GM23248 (cell line): Measurements from ENCODE around the gene CPT1C. TPM values are rescaled to one million over a fixed set of nuclear protein-coding genes. Genes with fewer than 3 reads are reported as not detected.

Experiments used
- DNase-seq: peaks from one replicate; pipeline ENCODE4 v3.0.0-alpha.2; 2015
- H2AFZ ChIP-seq: fragments of 200-600 bp; sonication (generic); 2 replicates; pipeline ENCODE4 v1.6.1; 2016; ENCODE audit warnings: antibody characterized with exemption
- H3F3A ChIP-seq: fragments of 200-600 bp; sonication (generic); 2 replicates; pipeline ENCODE4 v1.6.1; 2016; ENCODE audit warnings: mild to moderate bottlenecking, antibody characterized with exemption, mixed run types; ENCODE audit not compliant: insufficient read depth
- H3K27ac ChIP-seq: fragments of 200-600 bp; sonication (generic); 2 replicates; pipeline ENCODE4 v1.5.1; 2016; ENCODE audit warnings: mild to moderate bottlenecking
- H3K27me3 ChIP-seq: fragments of 200-600 bp; sonication (generic); replicated peaks from 2 replicates; pipeline ENCODE4 v1.6.1; 2016; ENCODE audit warnings: mild to moderate bottlenecking; ENCODE audit not compliant: insufficient read depth
- H3K36me3 ChIP-seq: fragments of 200-600 bp; sonication (generic); 2 replicates; pipeline ENCODE4 v1.6.1; 2016; ENCODE audit warnings: low read depth, mild to moderate bottlenecking
- H3K4me1 ChIP-seq: fragments of 200-600 bp; sonication (generic); 2 replicates; pipeline ENCODE4 v1.6.1; 2016; ENCODE audit warnings: mild to moderate bottlenecking; ENCODE audit not compliant: insufficient read depth
- H3K4me2 ChIP-seq: fragments of 200-600 bp; sonication (generic); one replicate; pipeline ENCODE4 v1.6.1; 2016; ENCODE audit warnings: mild to moderate bottlenecking; ENCODE audit not compliant: unreplicated experiment
- H3K4me3 ChIP-seq: fragments of 200-600 bp; sonication (generic); 2 replicates; pipeline ENCODE4 v1.5.1; 2016; ENCODE audit warnings: mild to moderate bottlenecking
- H3K79me2 ChIP-seq: fragments of 200-600 bp; sonication (generic); 2 replicates; pipeline ENCODE4 v1.6.1; 2016; ENCODE audit warnings: mild to moderate bottlenecking; ENCODE audit not compliant: insufficient read depth
- H3K9ac ChIP-seq: fragments of 200-600 bp; sonication (generic); 2 replicates; pipeline ENCODE4 v1.6.1; 2016; ENCODE audit warnings: mild to moderate bottlenecking
- H3K9me2 ChIP-seq: fragments of 200-600 bp; sonication (generic); 2 replicates; pipeline ENCODE4 v1.6.1; 2016; ENCODE audit warnings: mixed run types, mild to moderate bottlenecking, moderate library complexity; ENCODE audit not compliant: insufficient read depth
- H3K9me3 ChIP-seq: fragments of 200-600 bp; sonication (generic); one replicate; pipeline ENCODE4 v1.6.1; 2017; ENCODE audit warnings: low read depth
- H4K20me1 ChIP-seq: fragments of 200-600 bp; sonication (generic); 2 replicates; pipeline ENCODE4 v1.6.0; 2016; ENCODE audit not compliant: insufficient read depth
- EZH2 ChIP-seq: fragments of 200-600 bp; sonication (generic); IDR thresholded peaks from 2 replicates; pipeline ENCODE4 v1.6.1; 2018; ENCODE audit warnings: antibody characterized with exemption, mild to moderate bottlenecking; ENCODE audit not compliant: insufficient read depth, poor library complexity, severe bottlenecking
- EZH2phosphoT487 ChIP-seq: fragments of 200-600 bp; sonication (generic); IDR thresholded peaks from 2 replicates; pipeline ENCODE4 v1.6.1; 2018; ENCODE audit warnings: antibody characterized with exemption, moderate library complexity, mild to moderate bottlenecking, low read depth; ENCODE audit not compliant: insufficient read depth
- WGBS, 2 experiments: methylation state at CpG; one replicate each; pipeline ENCODE4 v1.1.6; 2015 to 2017; ENCODE audit warnings: low lambda C conversion rate in 2 of 2, low coverage in 1 of 2; ENCODE audit errors: missing lambda C conversion rate in 2 of 2; 5-methylcytosine and 5-hydroxymethylcytosine counted together
- in situ Hi-C: fragments of 300-500 bp; cut with MboI; formaldehyde crosslinking; loops from 2 replicates; pipeline ENCODE4 v1.15.0; 2020
- polyA plus RNA-seq: library from polyadenylated mRNA; unstranded; fragments of >200 nt; fragmentation: Nextera tagmentation; extraction: Ambion mirVana; gene quantifications from 2 replicates; pipeline ENCODE4 v1.2.1, GENCODE V29; 2016
- total RNA-seq: library from RNA; depleted of rRNA; stranded (reverse); fragments of >200 nt; shearing (Covaris generic); gene quantifications from 2 replicates; pipeline ENCODE4 v1.2.3, GENCODE V29; 2014

The CPT1C gene
- total and polyA plus RNA-seq, 2 experiments from 2014 or later, result 11.7 to 14.3 TPM

DNA sequence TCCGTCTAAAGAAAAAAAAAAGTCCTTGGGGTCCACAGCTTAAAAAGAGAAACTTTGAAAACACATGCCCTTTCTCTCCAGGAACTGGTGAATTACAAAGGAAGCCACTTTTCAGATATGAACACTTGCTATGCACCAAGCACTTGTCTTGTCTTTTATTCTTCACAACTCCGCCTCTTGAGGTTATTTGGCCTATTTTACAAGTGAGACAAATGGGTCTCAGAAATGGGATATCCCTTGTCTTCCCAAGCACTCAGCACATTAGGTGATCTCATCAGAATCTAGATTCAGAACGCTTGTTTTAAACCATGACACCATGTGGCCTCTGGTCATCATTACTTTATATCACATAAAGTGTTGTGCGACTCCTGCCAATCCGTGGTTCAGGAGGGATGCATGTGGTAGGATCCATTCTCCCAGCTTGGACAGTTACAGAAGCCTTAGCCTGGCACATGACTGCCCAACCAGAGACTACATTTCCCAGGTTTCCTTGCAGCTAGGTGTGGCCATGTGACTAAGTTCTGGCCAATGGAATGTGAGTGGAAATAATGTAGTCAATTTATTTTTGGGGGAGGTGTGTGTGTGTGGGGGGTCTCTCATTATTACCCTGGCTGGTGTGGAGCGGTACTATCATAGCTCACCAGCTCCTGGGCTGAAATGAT lies 58.3 kb downstream of the CPT1C start:
- 68 to 69% methylated on average over 6 of the region's 6 CpGs for WGBS, 2 experiments
- H3K27me3 ChIP-seq, result no peaks in the 10 kb centered on the region
- in situ Hi-C loops, result no loop called here
- no peaks in the 10 kb centered on the region for H4K20me1 ChIP-seq
- peak; percentile 57 for DNase-seq
- H3K4me3 ChIP-seq, result no peak overlapping the region
- no peak overlapping the region for H3K9ac ChIP-seq
- H3K4me1 ChIP-seq, result peaks cover 7% of the 10 kb centered on the region; the same call in 1 of the 2 replicates
- no peaks in the 10 kb centered on the region for H3K79me2 ChIP-seq
- TF ChIP-seq EZH2phosphoT487 (no peak), EZH2 (no peak)
- no peak overlapping the region for H3K27ac ChIP-seq
- no peak overlapping the region for H3K4me2 ChIP-seq
- H2AFZ ChIP-seq, result no peak overlapping the region
- peaks cover 9% of the 10 kb centered on the region; the same call in 1 of the 2 replicates for H3F3A ChIP-seq
- H3K9me2 ChIP-seq, result no peaks in the 10 kb centered on the region
- H3K36me3 ChIP-seq, result no peaks in the 10 kb centered on the region
- H3K9me3 ChIP-seq, result no peaks in the 10 kb centered on the region

DNA sequence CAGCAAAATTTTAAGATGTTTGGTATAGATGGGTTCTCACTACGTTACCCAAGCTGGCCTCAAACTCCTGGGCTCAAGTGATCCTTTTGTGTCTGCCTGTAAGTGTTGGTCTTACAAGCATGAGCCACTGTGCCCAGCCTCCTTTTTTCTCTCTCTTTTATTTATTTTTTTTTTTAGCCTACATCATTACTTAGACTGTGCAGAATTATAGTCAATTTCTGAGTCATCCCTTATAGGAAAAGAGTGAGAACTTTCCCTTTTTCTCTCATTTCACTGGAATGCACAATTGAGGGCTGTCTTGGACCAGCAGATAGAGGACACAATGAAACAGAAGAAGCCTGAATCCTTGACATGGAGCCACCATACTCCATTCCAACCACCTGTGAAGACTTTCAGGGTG lies 58.9 kb downstream of the CPT1C start:
- in situ Hi-C loops, result no loop called here
- Histone ChIP-seq H3K79me2 (no peaks in the 10 kb centered on the region), H3K9me3 (no peaks in the 10 kb centered on the region), H3K36me3 (no peaks in the 10 kb centered on the region), H3K27ac (no peak overlapping the region), H3K27me3 (no peaks in the 10 kb centered on the region), H3K4me2 (no peak overlapping the region), H3K4me3 (no peak overlapping the region), H3K9ac (no peak overlapping the region), H3K4me1 (peaks cover 7% of the 10 kb centered on the region; the same call in 1 of the 2 replicates), H4K20me1 (no peaks in the 10 kb centered on the region), H3F3A (peaks cover 9% of the 10 kb centered on the region; the same call in 1 of the 2 replicates), H2AFZ (no peak overlapping the region), H3K9me2 (no peaks in the 10 kb centered on the region)
- TF ChIP-seq EZH2 (no peak), EZH2phosphoT487 (no peak)
- DNase-seq, result peak; percentile 59
- 0 to 9% methylated on average over 1 of the region's 1 CpG for WGBS, 2 experiments

DNA sequence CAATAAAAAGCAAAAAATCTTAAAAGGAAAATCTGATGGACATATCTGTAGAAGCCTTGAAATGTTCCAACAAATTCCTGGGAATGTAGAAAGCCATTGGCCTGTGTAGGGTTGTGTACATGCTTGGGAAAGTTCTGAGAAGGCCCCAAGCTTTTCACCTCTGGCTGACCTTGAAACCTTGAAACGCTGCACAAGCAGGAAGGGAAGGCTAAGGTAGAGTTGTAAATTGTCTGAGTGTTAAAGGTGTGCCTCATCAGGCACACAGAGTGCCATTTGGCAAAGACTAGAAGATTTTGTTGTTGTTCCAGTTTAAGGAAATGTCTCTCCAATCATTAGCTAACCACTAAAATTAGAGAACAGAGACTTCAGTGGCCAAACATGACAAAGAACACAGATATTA lies 61.8 kb downstream of the CPT1C start:
- Histone ChIP-seq H3F3A (peaks cover 27% of the 10 kb centered on the region), H3K27me3 (no peaks in the 10 kb centered on the region), H3K79me2 (no peaks in the 10 kb centered on the region), H3K9me2 (no peaks in the 10 kb centered on the region), H3K9me3 (no peaks in the 10 kb centered on the region), H3K27ac (no peak overlapping the region), H4K20me1 (no peaks in the 10 kb centered on the region), H2AFZ (no peak overlapping the region), H3K36me3 (no peaks in the 10 kb centered on the region), H3K9ac (no peak overlapping the region), H3K4me2 (no peak overlapping the region), H3K4me1 (peaks cover 20% of the 10 kb centered on the region), H3K4me3 (no peak overlapping the region)
- no peak for DNase-seq
- in situ Hi-C loops, result no loop called here
- WGBS, 2 experiments, result 39 to 50% methylated on average over 1 of the region's 1 CpG
- TF ChIP-seq EZH2phosphoT487, result no peak
- no peak for TF ChIP-seq EZH2

DNA sequence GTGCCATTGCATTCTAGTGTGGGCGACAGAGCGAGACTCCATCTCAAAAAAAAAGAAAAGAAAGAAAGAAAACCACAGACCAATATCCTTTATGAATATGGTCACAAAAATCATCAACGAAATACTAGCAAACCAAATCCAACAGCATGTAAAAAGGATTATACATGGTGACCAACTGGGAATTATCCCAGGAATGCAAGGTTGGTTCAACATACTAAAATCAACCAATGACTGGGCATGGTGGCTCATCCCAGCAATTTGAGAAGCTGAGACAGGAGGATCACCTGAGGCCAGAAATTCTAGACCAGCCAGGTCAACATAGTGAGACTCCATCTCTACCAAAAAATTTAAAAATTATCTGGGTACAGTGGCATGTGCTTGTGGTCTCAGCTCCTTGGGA lies 65.0 kb downstream of the CPT1C start:
- Histone ChIP-seq H3K4me2 (peak overlapping the region; percentile 41), H2AFZ (no peak overlapping the region), H3K9me2 (no peaks in the 10 kb centered on the region), H3K4me1 (peaks cover 28% of the 10 kb centered on the region), H3K9me3 (no peaks in the 10 kb centered on the region), H3K27ac (peak overlapping the region; percentile 39), H4K20me1 (no peaks in the 10 kb centered on the region), H3K79me2 (no peaks in the 10 kb centered on the region), H3K27me3 (no peaks in the 10 kb centered on the region), H3F3A (peaks cover 17% of the 10 kb centered on the region), H3K36me3 (no peaks in the 10 kb centered on the region), H3K4me3 (no peak overlapping the region), H3K9ac (no peak overlapping the region)
- TF ChIP-seq EZH2phosphoT487, result no peak
- TF ChIP-seq EZH2, result no peak
- DNase-seq, result no peak
- in situ Hi-C loops, result no loop called here
- WGBS, 2 experiments, result 91 to 95% methylated on average over 3 of the region's 3 CpGs
